Anterior cingulate cortex (tissue), 58 donors: ENCODE data around the gene FAM170B.

Experiments
- DNase-seq, 58 donors: peaks; one replicate each; lab custom pipeline; 2025; lab: John Stamatoyannopoulos, UW

FAM170B gene

GRCh38 chr10:49109669-49110340 lies 24.0 kb downstream of the FAM170B start:
- DNase-seq = peak in 2 of 58 donors; percentile 10 to 16

GRCh38 chr10:49108656-49109055 lies 25.2 kb downstream of the FAM170B start:
- no peak for DNase-seq

- no peak for DNase-seq
Observed at GRCh38 chr10:49107887-49108267, 25.9 kb downstream of the FAM170B start.

DNA sequence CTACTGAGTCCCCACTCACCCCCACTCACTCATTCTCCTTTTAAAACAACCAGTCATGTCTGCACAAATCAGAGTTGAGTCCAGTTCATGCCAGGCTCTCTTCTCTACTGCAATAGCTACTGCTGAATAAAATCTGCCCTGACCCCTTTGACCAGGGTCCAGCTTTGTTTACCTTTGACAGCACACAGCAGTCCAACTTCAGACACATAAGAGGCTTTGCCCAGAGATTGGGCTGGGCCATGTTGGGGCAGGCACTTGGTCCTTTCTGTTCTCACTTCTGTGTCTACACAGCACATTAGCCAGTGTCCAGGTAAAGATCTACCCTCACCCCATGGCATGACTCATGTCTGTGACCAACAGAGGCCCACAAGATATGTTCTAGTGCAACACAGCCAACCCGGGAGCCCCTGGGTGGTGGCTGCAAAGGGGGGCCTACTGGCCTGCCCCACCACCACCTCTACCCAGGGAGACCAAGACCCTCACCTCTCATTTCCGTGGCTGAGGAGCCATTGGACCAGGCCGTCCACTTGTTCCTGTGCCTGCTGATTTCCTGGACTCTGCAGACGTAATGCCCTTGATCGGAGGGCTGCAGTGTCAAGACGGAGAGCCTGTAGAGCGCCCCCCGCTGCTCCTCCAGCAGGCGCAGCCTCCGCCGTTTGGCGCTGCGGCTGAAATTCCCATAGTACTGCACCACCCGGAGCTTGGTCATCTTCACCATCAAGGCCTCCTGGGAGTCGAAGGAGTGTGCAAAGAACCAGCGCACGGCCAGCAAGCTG lies 26.5 kb downstream of the FAM170B start:
- DNase-seq = no peak

DNA sequence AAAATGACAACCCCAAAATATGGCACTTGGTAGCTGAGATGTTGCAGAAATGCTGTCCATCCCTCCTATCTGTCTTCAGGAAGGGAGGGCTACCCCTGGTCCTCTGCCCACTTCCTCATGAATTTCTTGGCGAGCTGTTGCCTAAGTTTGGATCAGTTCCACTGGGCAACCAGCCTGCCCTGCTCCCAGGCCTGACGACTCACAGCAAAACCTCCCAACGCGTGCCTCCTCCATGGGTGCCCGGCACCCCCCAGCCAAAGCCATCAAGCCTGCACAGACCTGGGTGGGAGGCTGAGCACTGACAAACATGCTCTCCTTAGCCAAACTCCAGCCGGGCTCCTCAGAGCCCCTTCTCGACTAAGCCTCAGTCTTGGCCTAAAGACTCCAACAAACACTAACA lies 27.4 kb downstream of the FAM170B start:
- peak in 32 of 58 donors; percentile 9 to 63 (median 40) for DNase-seq

GRCh38 chr10:49105076-49105475 lies 28.7 kb downstream of the FAM170B start:
- DNase-seq = no peak

DNA sequence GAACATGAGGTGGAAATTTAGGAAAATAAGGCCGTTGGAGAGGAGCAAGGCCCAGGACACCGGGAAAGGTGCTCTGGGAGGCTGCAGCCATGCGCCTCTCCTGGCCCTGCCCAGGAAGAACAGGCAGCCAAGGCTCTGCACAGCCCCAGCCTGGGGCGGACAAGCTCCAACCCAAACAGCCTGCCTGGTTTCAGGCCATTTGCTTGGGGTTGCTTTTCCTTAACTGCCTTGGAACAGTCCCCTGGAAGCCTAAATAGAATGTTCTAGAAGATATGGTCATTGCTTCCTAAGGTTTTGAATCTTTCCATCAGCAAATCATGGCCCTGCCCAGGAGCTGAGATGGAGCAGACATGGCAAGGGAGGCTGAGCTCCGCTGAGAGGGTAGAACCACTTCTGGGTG lies 29.5 kb downstream of the FAM170B start:
- no peak for DNase-seq

DNA sequence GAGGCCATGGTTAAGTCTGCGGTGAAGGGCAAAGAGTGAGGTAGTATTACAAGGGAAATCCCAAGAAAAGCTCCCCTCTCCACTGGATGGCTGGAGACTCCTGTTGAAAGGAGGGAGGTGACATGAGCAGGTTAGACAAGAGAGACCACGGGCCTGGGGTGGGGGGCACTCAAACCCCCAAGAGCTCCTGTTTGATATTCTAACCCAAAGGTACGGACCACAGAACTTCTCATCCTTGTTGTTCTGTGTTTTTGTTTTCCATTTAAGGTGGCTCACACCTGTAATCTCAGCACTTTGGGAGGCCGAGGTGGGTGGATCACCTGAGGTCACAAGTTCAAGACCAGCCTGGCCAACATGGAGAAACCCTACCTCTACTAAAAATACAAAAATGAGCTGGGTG lies 30.1 kb downstream of the FAM170B start:
- DNase-seq = no peak

GRCh38 chr10:49099046-49099445 lies 34.8 kb downstream of the FAM170B start:
- no peak for DNase-seq

- no peak for DNase-seq
Observed at GRCh38 chr10:49096890-49097445, 36.9 kb downstream of the FAM170B start.

DNA sequence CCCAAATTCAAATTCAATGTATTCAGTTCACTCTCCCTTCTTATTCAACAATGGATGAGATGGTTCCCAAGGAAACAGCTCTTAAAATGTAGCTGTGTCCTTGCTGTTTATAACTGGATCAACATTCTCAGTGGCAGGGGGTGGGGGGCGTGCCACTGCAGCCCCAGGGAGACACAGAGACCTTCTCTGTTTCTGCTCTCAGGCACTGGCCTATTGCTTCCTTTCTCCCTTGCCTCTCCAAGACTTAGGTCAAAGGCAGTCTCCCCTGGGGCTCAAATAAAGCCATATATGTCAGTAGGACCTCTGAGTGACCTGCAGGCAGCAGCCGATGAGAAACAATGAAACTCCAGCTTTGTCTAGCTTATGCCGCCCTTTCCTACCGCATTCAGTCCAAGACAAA lies 39.2 kb downstream of the FAM170B start:
- no peak for DNase-seq

DNA sequence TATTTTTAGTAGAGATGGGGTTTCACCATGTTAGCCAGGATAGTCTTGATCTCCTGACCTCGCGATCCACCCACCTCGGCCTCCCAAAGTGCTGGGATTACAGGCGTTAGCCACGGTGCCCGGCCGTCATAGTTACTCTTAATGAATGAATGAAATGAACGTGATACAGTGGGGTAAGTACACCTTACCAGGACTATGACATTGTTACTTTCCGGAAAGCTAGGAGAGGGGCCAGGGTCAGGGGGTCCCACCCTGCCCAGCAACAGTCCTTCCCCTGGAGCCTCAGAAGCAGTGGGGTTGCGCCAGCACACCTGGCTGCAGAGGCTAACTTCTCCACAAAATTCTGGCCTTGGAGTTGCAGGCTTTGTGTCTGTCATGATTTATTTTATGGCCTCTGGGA lies 39.9 kb downstream of the FAM170B start:
- DNase-seq = no peak

- no peak for DNase-seq
Observed at GRCh38 chr10:49092477-49092876, 41.3 kb downstream of the FAM170B start.

- no peak for DNase-seq
Observed at GRCh38 chr10:49091450-49092210, 42.2 kb downstream of the FAM170B start.

- DNase-seq = no peak
Observed at GRCh38 chr10:49090696-49091380, 43.0 kb downstream of the FAM170B start.

GRCh38 chr10:49090189-49090575 lies 43.6 kb downstream of the FAM170B start:
- DNase-seq = no peak

GRCh38 chr10:49089557-49090188 lies 44.1 kb downstream of the FAM170B start:
- DNase-seq = no peak

GRCh38 chr10:49089152-49089551 lies 44.7 kb downstream of the FAM170B start:
- DNase-seq = no peak

DNA sequence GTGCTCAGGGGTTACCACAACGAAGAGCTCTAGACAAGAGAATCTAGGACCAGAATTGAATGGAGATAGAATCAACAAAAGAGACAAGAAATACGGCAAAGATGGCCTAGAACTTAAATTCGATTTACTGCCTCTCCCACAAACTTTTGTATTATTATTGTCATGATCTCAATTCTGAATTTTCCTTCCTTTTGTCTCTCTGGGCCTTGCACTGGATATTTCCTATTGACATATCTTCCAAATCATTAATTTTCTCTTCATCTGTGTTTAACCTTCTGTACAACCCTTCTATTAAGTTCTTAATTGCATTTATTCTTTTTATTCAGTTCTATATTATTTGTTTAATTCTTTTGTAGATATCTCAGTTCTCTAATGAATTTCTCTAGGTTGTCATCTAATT lies 46.9 kb downstream of the FAM170B start:
- DNase-seq = no peak

DNA sequence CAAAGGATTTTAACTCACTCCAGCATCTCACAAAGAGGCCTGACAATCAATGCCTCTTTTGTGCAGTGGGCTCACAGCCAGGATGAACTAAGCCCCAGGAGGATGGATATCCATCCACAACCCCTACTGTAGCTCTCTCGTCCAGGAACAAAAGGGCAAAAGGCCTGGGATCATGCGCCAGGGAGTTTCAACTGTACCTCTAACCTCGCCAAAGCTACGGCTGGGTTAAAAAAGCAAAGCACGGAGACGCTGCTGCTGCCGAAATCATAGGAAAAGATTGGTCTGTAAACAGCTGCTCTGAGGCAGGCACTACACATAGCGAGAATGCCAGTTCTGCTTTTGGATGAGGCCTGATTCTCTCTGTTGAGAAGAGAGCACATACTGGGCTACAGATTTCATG lies 50.6 kb downstream of the FAM170B start:
- peak in 19 of 58 donors; percentile 10 to 82 (median 32) for DNase-seq
